Esophagus squamous epithelium (tissue), 5 donors: Measurements from ENCODE around the gene FOXO4. TPM values are rescaled to one million over a fixed set of nuclear protein-coding genes. Genes with fewer than 3 reads are reported as not detected.

Experiments
- DNase-seq: peaks from one replicate; lab custom pipeline; 2025; lab: John Stamatoyannopoulos, UW
- H3K27ac ChIP-seq, 4 donors: fragments of 200-600 bp; sonication (generic); one replicate each; pipeline ENCODE4 v1.5.1; 2016 to 2019; ENCODE audit warnings: mild to moderate bottlenecking in 1 of 4
- H3K27me3 ChIP-seq, 4 donors: fragments of 200-600 bp; sonication (generic); 1 replicate in 3 of 4; 2 replicates in 1 of 4; pipeline versions ENCODE4 v1.5.1 to v1.6.0; 2017 to 2021; ENCODE audit warnings: antibody characterized with exemption in 1 of 4
- H3K36me3 ChIP-seq, 3 donors: fragments of 200-600 bp; sonication (generic); one replicate each; pipeline ENCODE4 v1.5.1; 2016 to 2019
- H3K4me1 ChIP-seq, 3 donors: fragments of 200-600 bp; sonication (generic); one replicate each; pipeline ENCODE4 v1.5.1; 2017 to 2019
- H3K4me3 ChIP-seq, 4 donors: fragments of 200-600 bp; sonication (generic); 1 replicate in 3 of 4; 2 replicates in 1 of 4; pipeline ENCODE4 v1.5.1; 2016 to 2019; ENCODE audit warnings: mild to moderate bottlenecking in 2 of 4, moderate library complexity in 1 of 4
- H3K9me3 ChIP-seq, 3 donors: fragments of 200-600 bp; sonication (generic); one replicate each; pipeline ENCODE4 v1.5.1; 2016 to 2019
- CTCF ChIP-seq, 6 experiments: fragments of 450-650 bp in 4 of 6; fragments of 200-600 bp in 2 of 6; sonication (generic) in 2 of 6; IDR thresholded peaks; one replicate each; pipeline ENCODE4 v1.5.1; 2016 to 2019; ENCODE audit warnings: antibody characterized with exemption in 6 of 6, mild to moderate bottlenecking in 4 of 6, moderate library complexity in 4 of 6
- POLR2A ChIP-seq, 4 donors: fragments of 450-650 bp; IDR thresholded peaks; one replicate each; pipeline ENCODE4 v1.6.1; 2017; ENCODE audit warnings: antibody characterized with exemption in 4 of 4, mild to moderate bottlenecking in 4 of 4, moderate library complexity in 3 of 4
- WGBS, 2 donors: methylation state at CpG; one replicate each; pipeline ENCODE4 v1.1.5; 2018; 5-methylcytosine and 5-hydroxymethylcytosine counted together
- intact Hi-C: fragments of 100-400 bp; cut with DNase I; formaldehyde crosslinking; loops from one replicate; pipeline ENCODE4 v1.15.0; 2022
- total RNA-seq, 4 donors: library from RNA; depleted of rRNA; stranded (reverse); fragments of >200 nt; gene quantifications; one replicate each; pipeline ENCODE4 v1.1.0, GENCODE V29; 2016
- donor health status: DM: yes; HTN: yes; CAD: no.

FOXO4 gene
- total RNA-seq, 4 donors from 2014 or later = 4.8 to 17.7 (median 13.2) TPM

GRCh38 chrX:71105628-71106027 is 10.0 kb downstream of the FOXO4 start:
- peaks cover 0 to 20% (median 8%) of the 10 kb centered on the region in 3 donors for H3K4me1 ChIP-seq
- WGBS, 2 donors = 75 to 91% methylated on average over 2 to 3 of the region's 3 CpGs
- intact Hi-C loops = no loop called here
- H3K36me3 ChIP-seq = no peaks in the 10 kb centered on the region
- H3K9me3 ChIP-seq = no peaks in the 10 kb centered on the region
- no peak for TF ChIP-seq POLR2A (IDR thresholded peaks at IDR 0.05)
- TF ChIP-seq CTCF (IDR thresholded peaks at IDR 0.05) = no peak
- no peak overlapping the region for H3K27ac ChIP-seq
- H3K27me3 ChIP-seq = no peaks in the 10 kb centered on the region
- no peak for DNase-seq
- no peak overlapping the region for H3K4me3 ChIP-seq

GRCh38 chrX:71106427-71106826 is 10.8 kb downstream of the FOXO4 start, which contains the start of gene CXorf65:
Gene CXorf65 (minus strand): TSS chrX:71106740. CDS start chrX:71106556, 184 bp downstream.
- WGBS, 2 donors = 79% methylated on average over 1 of the region's 1 CpG; no CpG with 5 or more reads in 1 of the 2 donors
- H3K27me3 ChIP-seq = no peaks in the 10 kb centered on the region
- no peak for DNase-seq

GRCh38 chrX:71107245-71107644 is 11.6 kb downstream of the FOXO4 start:
- Histone ChIP-seq H3K4me3 (no peak overlapping the region), H3K36me3 (no peaks in the 10 kb centered on the region), H3K9me3 (no peaks in the 10 kb centered on the region), H3K27me3 (no peaks in the 10 kb centered on the region), H3K27ac (no peak overlapping the region), H3K4me1 (peaks cover 0 to 20% (median 8%) of the 10 kb centered on the region in 3 donors)
- WGBS, 2 donors = 65 to 77% methylated on average over 3 of the region's 4 CpGs
- intact Hi-C loops = no loop called here
- no peak for DNase-seq
- no peak for TF ChIP-seq POLR2A (IDR thresholded peaks at IDR 0.05)
- TF ChIP-seq CTCF (IDR thresholded peaks at IDR 0.05) = no peak

More at GRCh38 chrX:71106427-71106826, 10.8 kb downstream of the FOXO4 start, which contains the start of gene CXorf65:
- TF ChIP-seq POLR2A (IDR thresholded peaks at IDR 0.05) = no peak
- no peak for TF ChIP-seq CTCF (IDR thresholded peaks at IDR 0.05)
- peaks cover 0 to 20% (median 8%) of the 10 kb centered on the region in 3 donors for H3K4me1 ChIP-seq
- intact Hi-C loops = no loop called here
- no peak within 1 kb of the TSS for H3K27ac ChIP-seq
- no peaks in the 10 kb centered on the region for H3K36me3 ChIP-seq
- no peak within 1 kb of the TSS for H3K4me3 ChIP-seq
- H3K9me3 ChIP-seq = no peaks in the 10 kb centered on the region

GRCh38 chrX:71107762-71108360 is 12.2 kb downstream of the FOXO4 start:
- Histone ChIP-seq H3K27me3 (no peaks in the 10 kb centered on the region), H3K4me1 (peaks cover 0 to 18% (median 6%) of the 10 kb centered on the region in 3 donors), H3K36me3 (no peaks in the 10 kb centered on the region), H3K9me3 (no peaks in the 10 kb centered on the region), H3K27ac (no peak overlapping the region), H3K4me3 (no peak overlapping the region)
- TF ChIP-seq CTCF (IDR thresholded peaks at IDR 0.05) = no peak
- TF ChIP-seq POLR2A (IDR thresholded peaks at IDR 0.05) = no peak
- DNase-seq = no peak
- 60 to 72% methylated on average over 8 to 9 of the region's 9 CpGs for WGBS, 2 donors
- intact Hi-C loops = no loop called here

- no peak overlapping the region for H3K4me3 ChIP-seq
- TF ChIP-seq POLR2A (IDR thresholded peaks at IDR 0.05) (no peak), CTCF (IDR thresholded peaks at IDR 0.05) (no peak)
- WGBS, 2 donors = 82% methylated on average over 5 of the region's 6 CpGs; no CpG with 5 or more reads in 1 of the 2 donors
- no peak for DNase-seq
- no peak overlapping the region for H3K27ac ChIP-seq
- intact Hi-C loops = no loop called here
- H3K4me1 ChIP-seq = peaks cover 0 to 6% (median 0%) of the 10 kb centered on the region in 3 donors
- no peaks in the 10 kb centered on the region for H3K27me3 ChIP-seq
- no peaks in the 10 kb centered on the region for H3K9me3 ChIP-seq
- H3K36me3 ChIP-seq = no peaks in the 10 kb centered on the region
Observed at GRCh38 chrX:71109051-71109450, 13.4 kb downstream of the FOXO4 start.
